Glutamatergic neuron (in vitro differentiated cells): ENCODE measurements around the gene IFI16. TPM values are rescaled to one million over a fixed set of nuclear protein-coding genes. Genes with fewer than 3 reads are reported as not detected.

ENCODE experiments used
- DNase-seq: peaks from one replicate; pipeline ENCODE4 v3.0.0; 2022
- H3K27ac Mint-ChIP-seq: one replicate; pipeline ENCODE4 v1.8.0; 2020; ENCODE audit warnings: mild to moderate bottlenecking, mixed read lengths, inconsistent platforms; ENCODE audit not compliant: unreplicated experiment
- H3K27me3 Mint-ChIP-seq: one replicate; pipeline ENCODE4 v1.8.0; 2020; ENCODE audit warnings: mild to moderate bottlenecking, moderate library complexity, mixed read lengths, inconsistent platforms; ENCODE audit not compliant: unreplicated experiment
- H3K36me3 Mint-ChIP-seq: one replicate; pipeline ENCODE4 v1.8.0; 2020; ENCODE audit warnings: mild to moderate bottlenecking, mixed read lengths, inconsistent platforms; ENCODE audit not compliant: unreplicated experiment
- H3K4me1 Mint-ChIP-seq: one replicate; pipeline ENCODE4 v1.8.0; 2020; ENCODE audit warnings: mild to moderate bottlenecking, low read depth, mixed read lengths, inconsistent platforms; ENCODE audit not compliant: unreplicated experiment
- H3K4me3 Mint-ChIP-seq: one replicate; pipeline ENCODE4 v1.8.0; 2020; ENCODE audit warnings: mild to moderate bottlenecking, mixed read lengths, inconsistent platforms; ENCODE audit not compliant: unreplicated experiment
- H3K9me3 Mint-ChIP-seq: one replicate; pipeline ENCODE4 v1.8.0; 2020; ENCODE audit warnings: mild to moderate bottlenecking, moderate library complexity, mixed read lengths, inconsistent platforms; ENCODE audit not compliant: unreplicated experiment
- CTCF ChIP-seq: fragments of 200-600 bp; sonication (generic); IDR thresholded peaks from one replicate; pipeline ENCODE4 v1.5.0; 2021; ENCODE audit not compliant: partially characterized antibody, unreplicated experiment
- long read RNA-seq: library from polyadenylated mRNA; unstranded; transcript quantifications from one replicate; pipeline ENCODE4 v2.0.0, GENCODE V29; 2020; ENCODE audit not compliant: unreplicated experiment
- total RNA-seq: library from RNA; stranded (reverse); fragmentation: NEBNext Ultra II Directional; extraction: Animal tissue kit (Norgen Biotek cat#: 25700); gene quantifications from one replicate; pipeline ENCODE4 v1.2.1, GENCODE V29; 2021; ENCODE audit not compliant: unreplicated experiment

Gene IFI16
- 0.86 TPM for total RNA-seq
- long read RNA-seq, result 0 reads

- Mint-ChIP-seq H3K27me3 (no peaks in the 10 kb centered on the region), H3K4me1 (peaks cover 4% of the 10 kb centered on the region), H3K36me3 (no peaks in the 10 kb centered on the region), H3K27ac (no peak within 1 kb of the TSS), H3K4me3 (no peak within 1 kb of the TSS), H3K9me3 (no peaks in the 10 kb centered on the region)
- TF ChIP-seq CTCF, result no peak
- DNase-seq, result no peak
These were observed at the start of gene IFI16 for GRCh38 chr1:159009704-159010361. Gene IFI16 (plus strand): TSS chr1:159009907. CDS start chr1:159014681, 4,774 bp downstream.

- Mint-ChIP-seq H3K27me3 (no peaks in the 10 kb centered on the region), H3K36me3 (no peaks in the 10 kb centered on the region), H3K27ac (no peak overlapping the region), H3K4me1 (no peaks in the 10 kb centered on the region), H3K4me3 (no peak overlapping the region), H3K9me3 (no peaks in the 10 kb centered on the region)
- no peak for TF ChIP-seq CTCF
- no peak for DNase-seq
These were observed 48.5 kb upstream of the IFI16 start for GRCh38 chr1:158961178-158961577.

- Mint-ChIP-seq H3K4me1 (no peaks in the 10 kb centered on the region), H3K4me3 (no peak overlapping the region), H3K9me3 (no peaks in the 10 kb centered on the region), H3K27ac (no peak overlapping the region), H3K36me3 (no peaks in the 10 kb centered on the region), H3K27me3 (no peaks in the 10 kb centered on the region)
- TF ChIP-seq CTCF, result no peak
- DNase-seq, result no peak
These were observed 46.7 kb upstream of the IFI16 start for GRCh38 chr1:158962983-158963382.

- Mint-ChIP-seq H3K4me3 (no peak overlapping the region), H3K27me3 (no peaks in the 10 kb centered on the region), H3K9me3 (no peaks in the 10 kb centered on the region), H3K4me1 (no peaks in the 10 kb centered on the region), H3K36me3 (no peaks in the 10 kb centered on the region), H3K27ac (no peak overlapping the region)
- TF ChIP-seq CTCF, result no peak
- DNase-seq, result no peak
These were observed 40.5 kb upstream of the IFI16 start for GRCh38 chr1:158969166-158969565.

GRCh38 chr1:158969855-158970254, 39.9 kb upstream of the IFI16 start:
- Mint-ChIP-seq H3K27me3 (no peaks in the 10 kb centered on the region), H3K36me3 (no peaks in the 10 kb centered on the region), H3K4me1 (no peaks in the 10 kb centered on the region), H3K27ac (no peak overlapping the region), H3K9me3 (no peaks in the 10 kb centered on the region), H3K4me3 (no peak overlapping the region)
- no peak for TF ChIP-seq CTCF
- DNase-seq, result no peak
